GM12878 (cell line): ENCODE measurements around the gene CCP110.

Experiments used
- CTCF ChIP-seq, 3 experiments: IDR thresholded peaks in 2 of 3; conservative IDR thresholded peaks in 1 of 3; 2 replicates each; pipeline ENCODE4 v1.5.1; 2011; ENCODE audit warnings: low read depth in 3 of 3, low read length in 3 of 3, mild to moderate bottlenecking in 3 of 3, control low read depth in 2 of 3, moderate library complexity in 2 of 3, inconsistent platforms in 1 of 3, mixed read lengths in 1 of 3; ENCODE audit not compliant: control insufficient read depth in 2 of 3, insufficient read depth in 1 of 3; ENCODE audit errors: extremely low read depth in 1 of 3
- EZH2 ChIP-seq: IDR thresholded peaks from 2 replicates; pipeline ENCODE4 v1.6.1; 2012; ENCODE audit warnings: low read depth, mild to moderate bottlenecking, control low read depth, inconsistent platforms, low read length, borderline replicate concordance; ENCODE audit not compliant: control insufficient read depth
- HDGF ChIP-seq: fragments of 450-650 bp; IDR thresholded peaks from 2 replicates; pipeline ENCODE4 v1.6.1; 2016; ENCODE audit warnings: antibody characterized with exemption
- POLR2AphosphoS2 ChIP-seq: IDR thresholded peaks from 2 replicates; pipeline ENCODE4 v1.6.1; 2011; ENCODE audit warnings: low read depth, mild to moderate bottlenecking, low read length, improper control_type of control experiment, moderate library complexity
- SP1 ChIP-seq: IDR thresholded peaks from one replicate; pipeline ENCODE4 v1.6.1; 2011; ENCODE audit warnings: low read depth, low read length
- TAF1 ChIP-seq: IDR thresholded peaks from 2 replicates; pipeline ENCODE4 v1.6.1; 2011; ENCODE audit warnings: mild to moderate bottlenecking, low read depth, low read length, borderline replicate concordance
- ZZZ3 ChIP-seq: IDR thresholded peaks from 2 replicates; pipeline ENCODE4 v1.6.1; 2011; ENCODE audit warnings: low read depth; ENCODE audit not compliant: control insufficient read depth, insufficient read length

- TF ChIP-seq SP1 = no peak
- TF ChIP-seq CTCF (IDR thresholded peaks at IDR 0.05 in 2 of 3, conservative IDR thresholded peaks at IDR 0.05 in 1 of 3; ENCODE audit: control insufficient read depth in 2 of 3, extremely low read depth in 1 of 3, insufficient read depth in 1 of 3, low read depth in 3 of 3, low read length in 3 of 3) = no peak
- no peak for TF ChIP-seq EZH2
- TF ChIP-seq TAF1 = no peak
- no peak for TF ChIP-seq HDGF
- no peak for TF ChIP-seq POLR2AphosphoS2
- TF ChIP-seq ZZZ3 = no peak
Measured at GRCh38 chr16:19518388-19518787, 5.4 kb upstream of the CCP110 start.
